H9 (cell line): Measurements from ENCODE around the gene ITIH5. TPM values are rescaled to one million over a fixed set of nuclear protein-coding genes. Genes with fewer than 3 reads are reported as not detected.
"Not testable (repeated sequence)": the region's sequence is repeated elsewhere in the genome, so short reads cannot be mapped to it uniquely, and the experiment has no call there.

ENCODE experiments used
- DNase-seq: peaks from one replicate; pipeline ENCODE4 v3.0.0-alpha.2; 2017
- H2AFZ ChIP-seq: one replicate; pipeline ENCODE4 v1.6.1; 2013; ENCODE audit warnings: mild to moderate bottlenecking, low read length, control low read depth, moderate library complexity
- H2AK5ac ChIP-seq: 2 replicates; pipeline ENCODE4 v1.6.1; 2013; ENCODE audit warnings: low read length, control low read depth, mixed read lengths; ENCODE audit not compliant: insufficient read length
- H2BK120ac ChIP-seq: one replicate; pipeline ENCODE4 v1.6.1; 2013; ENCODE audit warnings: low read depth, mild to moderate bottlenecking, low read length, control low read depth, inconsistent platforms; ENCODE audit not compliant: poor library complexity, severe bottlenecking
- H2BK12ac ChIP-seq: 2 replicates; pipeline ENCODE4 v1.6.1; 2013; ENCODE audit warnings: low read length, control low read depth, mixed read lengths, low read depth; ENCODE audit not compliant: insufficient read length
- H2BK15ac ChIP-seq: 2 replicates; pipeline ENCODE4 v1.6.1; 2013; ENCODE audit warnings: low read depth, low read length, control low read depth
- H2BK20ac ChIP-seq: one replicate; pipeline ENCODE4 v1.6.1; 2013; ENCODE audit warnings: low read depth, mild to moderate bottlenecking, low read length, control low read depth, inconsistent platforms; ENCODE audit not compliant: poor library complexity, severe bottlenecking
- H2BK5ac ChIP-seq: 2 replicates; pipeline ENCODE4 v1.6.1; 2013; ENCODE audit warnings: low read length, control low read depth, mixed read lengths; ENCODE audit not compliant: insufficient read length
- H3K14ac ChIP-seq: 2 replicates; pipeline ENCODE4 v1.6.1; 2013; ENCODE audit warnings: low read length, control low read depth; ENCODE audit not compliant: insufficient read depth
- H3K18ac ChIP-seq: 2 replicates; pipeline ENCODE4 v1.6.1; 2013; ENCODE audit warnings: low read depth, mild to moderate bottlenecking, mixed read lengths, low read length, control low read depth; ENCODE audit not compliant: insufficient read length
- H3K23ac ChIP-seq: 2 replicates; pipeline ENCODE4 v1.6.1; 2013; ENCODE audit warnings: low read length, control low read depth, mixed read lengths, low read depth; ENCODE audit not compliant: insufficient read length
- H3K23me2 ChIP-seq: 2 replicates; pipeline ENCODE4 v1.6.1; 2013; ENCODE audit warnings: low read depth, mild to moderate bottlenecking, mixed read lengths, low read length, control low read depth; ENCODE audit not compliant: insufficient read length, poor library complexity, severe bottlenecking
- H3K27ac ChIP-seq: 2 replicates; pipeline ENCODE4 v1.5.1; 2013; ENCODE audit warnings: low read length, control low read depth, mixed read lengths, low read depth; ENCODE audit not compliant: insufficient read length
- H3K27me3 ChIP-seq: 2 replicates; pipeline ENCODE4 v1.6.1; 2013; ENCODE audit warnings: low read length, control low read depth, inconsistent platforms; ENCODE audit not compliant: insufficient read depth
- H3K4ac ChIP-seq: 2 replicates; pipeline ENCODE4 v1.6.1; 2013; ENCODE audit warnings: low read depth, mild to moderate bottlenecking, control low read depth, inconsistent platforms, low read length, moderate library complexity
- H3K4me1 ChIP-seq: 2 replicates; pipeline ENCODE4 v1.6.1; 2013; ENCODE audit warnings: low read length, control low read depth, inconsistent platforms; ENCODE audit not compliant: insufficient read depth
- H3K4me2 ChIP-seq: 2 replicates; pipeline ENCODE4 v1.6.1; 2013; ENCODE audit warnings: low read length, control low read depth, mixed read lengths; ENCODE audit not compliant: insufficient read length, insufficient read depth
- H3K56ac ChIP-seq: 2 replicates; pipeline ENCODE4 v1.6.1; 2013; ENCODE audit warnings: low read depth, mild to moderate bottlenecking, mixed read lengths, low read length, control low read depth; ENCODE audit not compliant: insufficient read length
- H3K79me1 ChIP-seq: 2 replicates; pipeline ENCODE4 v1.6.1; 2013; ENCODE audit warnings: low read depth, mild to moderate bottlenecking, moderate library complexity, low read length, control low read depth, inconsistent platforms; ENCODE audit not compliant: insufficient read depth, poor library complexity, severe bottlenecking
- H3K79me2 ChIP-seq: 2 replicates; pipeline ENCODE4 v1.6.1; 2013; ENCODE audit warnings: low read length, control low read depth, inconsistent platforms; ENCODE audit not compliant: insufficient read depth
- H3K9ac ChIP-seq: 2 replicates; pipeline ENCODE4 v1.6.1; 2013; ENCODE audit warnings: low read length, control low read depth, mixed read lengths; ENCODE audit not compliant: insufficient read length; ENCODE audit errors: extremely low read depth
- H3K9me3 ChIP-seq: one replicate; pipeline ENCODE4 v1.6.1; 2013; ENCODE audit warnings: low read depth, low read length, inconsistent platforms; ENCODE audit not compliant: control insufficient read depth
- H3T11ph ChIP-seq: one replicate; pipeline ENCODE4 v1.6.1; 2013; ENCODE audit warnings: mild to moderate bottlenecking, low read length, control low read depth, inconsistent platforms
- H4K20me1 ChIP-seq: one replicate; pipeline ENCODE4 v1.6.1; 2013; ENCODE audit not compliant: control insufficient read depth, insufficient read length, insufficient read depth
- H4K5ac ChIP-seq: 2 replicates; pipeline ENCODE4 v1.6.1; 2013; ENCODE audit warnings: low read depth, mild to moderate bottlenecking, mixed read lengths, low read length, control low read depth; ENCODE audit not compliant: insufficient read length
- H4K8ac ChIP-seq: replicated peaks from 2 replicates; pipeline ENCODE4 v1.6.1; 2013; ENCODE audit warnings: low read length, control low read depth, mixed read lengths, low read depth; ENCODE audit not compliant: insufficient read length
- H4K91ac ChIP-seq: 2 replicates; pipeline ENCODE4 v1.6.1; 2013; ENCODE audit warnings: low read depth, mild to moderate bottlenecking, moderate library complexity, mixed read lengths, low read length, control low read depth; ENCODE audit not compliant: insufficient read length
- H3K27ac Mint-ChIP-seq, 3 experiments: 2 replicates in 2 of 3; 3 replicates in 1 of 3; pipeline ENCODE4 v1.8.0; 2020 to 2021; ENCODE audit warnings: mixed read lengths in 3 of 3, mild to moderate bottlenecking in 1 of 3, moderate library complexity in 1 of 3
- H3K27me3 Mint-ChIP-seq: 2 replicates; pipeline ENCODE4 v1.8.0; 2021; ENCODE audit warnings: low read depth, mild to moderate bottlenecking, moderate library complexity, mixed read lengths
- H3K36me3 Mint-ChIP-seq, 3 experiments: 2 replicates in 2 of 3; 3 replicates in 1 of 3; pipeline ENCODE4 v1.8.0; 2020 to 2021; ENCODE audit warnings: low read depth in 3 of 3, mixed read lengths in 3 of 3; ENCODE audit not compliant: insufficient read depth in 1 of 3
- H3K4me1 Mint-ChIP-seq, 2 experiments: 2 replicates each; pipeline ENCODE4 v1.8.0; 2020; ENCODE audit warnings: mixed read lengths in 2 of 2
- H3K4me3 Mint-ChIP-seq, 2 experiments: 2 replicates in 1 of 2; 3 replicates in 1 of 2; pipeline ENCODE4 v1.8.0; 2020 to 2021; ENCODE audit warnings: mild to moderate bottlenecking in 2 of 2, mixed read lengths in 2 of 2, moderate library complexity in 1 of 2
- H3K9me3 Mint-ChIP-seq, 2 experiments: 2 replicates in 1 of 2; 3 replicates in 1 of 2; pipeline ENCODE4 v1.8.0; 2020; ENCODE audit warnings: mild to moderate bottlenecking in 2 of 2, mixed read lengths in 2 of 2, moderate library complexity in 1 of 2
- WGBS: extraction: QIAGEN DNeasy Blood & Tissue Kit; methylation state at CpG from one replicate; pipeline ENCODE4 v1.1.7; 2013; ENCODE audit warnings: missing lambda C conversion rate, low lambda C conversion rate, mixed read lengths; ENCODE audit not compliant: insufficient read length; ENCODE audit errors: extremely low coverage; 5-methylcytosine and 5-hydroxymethylcytosine counted together
- total RNA-seq: library from RNA; stranded (reverse); gene quantifications from 2 replicates; pipeline ENCODE4 v1.2.1, GENCODE V29; 2021

The ITIH5 gene
- total RNA-seq, 1 experiment from 2014 or later: 1.3 TPM

- H3K18ac ChIP-seq, H3K27me3 ChIP-seq, H3K9ac ChIP-seq, H2BK120ac ChIP-seq, H2AFZ ChIP-seq, H3K27ac ChIP-seq, H3K4ac ChIP-seq, H2BK5ac ChIP-seq, H3K4me1 Mint-ChIP-seq, H3K4me1 ChIP-seq, H2BK12ac ChIP-seq, H4K5ac ChIP-seq, H2AK5ac ChIP-seq, H3K23me2 ChIP-seq, H2BK20ac ChIP-seq, H4K8ac ChIP-seq, H3K4me3 Mint-ChIP-seq, H3K9me3 ChIP-seq, H3K4me2 ChIP-seq, H3K23ac ChIP-seq, H4K91ac ChIP-seq, H3K14ac ChIP-seq, DNase-seq, H3K27me3 Mint-ChIP-seq, H3K79me1 ChIP-seq, H4K20me1 ChIP-seq, H3K27ac Mint-ChIP-seq, H2BK15ac ChIP-seq, H3T11ph ChIP-seq, H3K56ac ChIP-seq, H3K79me2 ChIP-seq: not testable (repeated sequence)
- H3K9me3 Mint-ChIP-seq: peaks cover 45 to 48% of the 10 kb centered on the region in 2 experiments
- peaks cover 7 to 30% (median 17%) of the 10 kb centered on the region in 3 experiments for H3K36me3 Mint-ChIP-seq
Observed at GRCh38 chr10:7692368-7692767, 25.6 kb upstream of the ITIH5 start.

DNA sequence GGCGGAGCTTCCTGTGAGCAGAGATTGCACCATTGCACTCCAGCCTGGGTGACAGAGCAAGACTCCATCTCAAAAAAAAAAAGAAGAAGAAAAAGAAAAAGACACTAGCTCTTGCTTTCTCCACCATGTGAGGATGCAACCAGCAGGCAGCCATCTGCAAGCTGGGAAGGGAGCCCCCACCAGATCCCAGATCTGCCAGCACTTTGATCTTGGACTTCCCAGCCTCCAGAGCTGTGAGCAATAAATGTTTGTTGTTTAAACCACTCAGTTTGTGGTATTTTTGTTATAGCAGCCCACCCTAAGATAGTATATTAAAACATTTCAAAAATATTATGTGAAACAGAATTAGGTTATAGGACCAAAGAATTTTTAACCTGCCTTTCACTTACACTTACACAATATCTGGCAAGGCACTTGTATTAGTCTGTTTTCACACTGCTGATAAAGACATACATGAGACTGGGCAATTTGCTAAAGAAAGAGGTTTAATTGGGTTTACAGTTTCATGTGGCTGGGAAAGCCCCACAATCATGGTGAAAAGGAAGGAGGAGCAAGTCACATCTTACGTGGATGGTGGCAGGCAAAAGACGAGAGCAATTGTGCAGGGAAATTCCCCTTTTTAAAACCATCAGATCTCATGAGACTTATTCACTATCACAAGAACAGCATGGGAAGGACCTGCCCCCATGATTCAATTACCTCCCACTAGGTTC, 24.3 kb upstream of the ITIH5 start:
- not testable (repeated sequence) for H3K27me3 Mint-ChIP-seq, H4K5ac ChIP-seq

More for the DNA sequence above, 24.3 kb upstream of the ITIH5 start:
- not testable (repeated sequence) for H4K8ac ChIP-seq, H3K79me1 ChIP-seq, H2BK15ac ChIP-seq, H3K27me3 ChIP-seq, H3K4me3 Mint-ChIP-seq, H4K20me1 ChIP-seq, H3K14ac ChIP-seq, H4K91ac ChIP-seq, H3K23ac ChIP-seq, H3K4me1 Mint-ChIP-seq, H3K79me2 ChIP-seq, H2BK20ac ChIP-seq, H2BK12ac ChIP-seq, H2AK5ac ChIP-seq, H3K9ac ChIP-seq, H3K56ac ChIP-seq, H3K9me3 ChIP-seq, H3K27ac ChIP-seq, DNase-seq, H3K18ac ChIP-seq, H3K23me2 ChIP-seq, H3K4me1 ChIP-seq, H3T11ph ChIP-seq, H2BK120ac ChIP-seq, H3K4ac ChIP-seq, H2AFZ ChIP-seq, H3K27ac Mint-ChIP-seq, H2BK5ac ChIP-seq, H3K4me2 ChIP-seq
- Mint-ChIP-seq H3K36me3 (peaks cover 7 to 30% (median 17%) of the 10 kb centered on the region in 3 experiments), H3K9me3 (peaks cover 45 to 48% of the 10 kb centered on the region in 2 experiments)
- WGBS: no CpG with 5 or more reads among the region's 3 CpGs
